Ishikawa (cell line): ENCODE measurements around the gene MALRD1.

Source experiments
- CEBPB ChIP-seq: IDR thresholded peaks from 2 replicates; pipeline ENCODE4 v1.6.1; 2012
- CREB1 ChIP-seq: IDR thresholded peaks from 2 replicates; pipeline ENCODE4 v1.6.1; 2012; ENCODE audit warnings: low read depth
- EGR1 ChIP-seq: IDR thresholded peaks from 2 replicates; pipeline ENCODE4 v1.6.1; 2012
- EP300 ChIP-seq: IDR thresholded peaks from 2 replicates; pipeline ENCODE4 v1.6.1; 2012; ENCODE audit warnings: borderline replicate concordance
- FOXM1 ChIP-seq: IDR thresholded peaks from 2 replicates; pipeline ENCODE4 v1.6.1; 2012; ENCODE audit warnings: low read depth, borderline replicate concordance
- NFIC ChIP-seq: IDR thresholded peaks from 2 replicates; pipeline ENCODE4 v1.6.1; 2012
- RAD21 ChIP-seq: IDR thresholded peaks from 2 replicates; pipeline ENCODE4 v1.6.1; 2012; ENCODE audit warnings: low read depth
- TAF1 ChIP-seq: IDR thresholded peaks from 2 replicates; pipeline ENCODE4 v1.6.1; 2012; ENCODE audit warnings: low read depth, mild to moderate bottlenecking
- TCF12 ChIP-seq: IDR thresholded peaks from 2 replicates; pipeline ENCODE4 v1.6.1; 2012; ENCODE audit warnings: low read depth
- TEAD4 ChIP-seq: IDR thresholded peaks from 2 replicates; pipeline ENCODE4 v1.6.1; 2012
- YY1 ChIP-seq: IDR thresholded peaks from 2 replicates; pipeline ENCODE4 v1.6.1; 2012; ENCODE audit warnings: low read depth
- ZBTB7A ChIP-seq: IDR thresholded peaks from 2 replicates; pipeline ENCODE4 v1.6.1; 2012; ENCODE audit warnings: low read depth
- TF ChIP-seq, protein P1 (sequence below): IDR thresholded peaks from 2 replicates; pipeline ENCODE4 v1.6.1; 2012
- TF ChIP-seq, protein P2 (sequence below): IDR thresholded peaks from 2 replicates; pipeline ENCODE4 v1.6.1; 2012
- TF ChIP-seq, protein P3 (sequence below): IDR thresholded peaks from 2 replicates; pipeline ENCODE4 v1.6.1; 2012; ENCODE audit warnings: low read depth, mild to moderate bottlenecking

The MALRD1 gene

DNA sequence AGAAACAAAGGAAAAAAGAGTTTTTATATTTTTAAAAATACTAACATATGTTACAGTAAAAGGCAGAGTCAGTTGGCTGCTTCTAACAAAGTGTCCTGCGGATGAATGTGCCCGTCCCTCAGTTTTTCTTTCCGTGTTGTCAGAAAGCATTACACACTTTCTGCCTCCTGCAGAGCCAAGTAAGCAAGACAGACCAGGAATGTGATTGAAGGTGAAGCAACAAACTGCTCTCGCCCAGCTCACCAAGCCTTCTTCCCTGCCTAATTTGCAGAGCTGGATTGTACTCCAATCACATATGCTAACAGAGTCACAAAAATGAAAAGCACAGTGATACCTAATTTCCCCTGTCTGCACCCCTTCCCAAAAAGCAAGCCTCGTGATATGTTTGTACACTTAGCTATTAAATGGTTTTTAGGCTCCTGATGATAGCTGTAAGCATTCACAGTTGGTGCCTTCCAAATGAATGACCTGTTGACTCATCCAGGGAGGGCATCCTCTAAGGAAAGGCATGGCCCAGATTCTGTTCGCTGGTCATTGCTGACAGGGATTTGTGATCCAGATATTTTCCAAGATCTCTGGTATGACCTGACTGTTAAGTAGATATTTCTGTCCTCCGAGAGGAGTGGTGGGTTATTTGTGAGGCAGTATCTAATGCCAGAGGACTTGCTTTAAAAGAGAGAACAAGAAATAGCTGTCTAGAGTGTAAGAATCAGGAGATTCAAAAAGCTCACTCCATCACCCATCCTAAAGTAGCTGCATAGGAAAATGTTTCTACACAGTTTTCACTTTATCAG lies 580.4 kb downstream of the MALRD1 start:
- TF ChIP-seq RAD21 (no peak), TCF12 (no peak), TAF1 (no peak), YY1 (no peak), NFIC (no peak), ZBTB7A (no peak), CEBPB (no peak), EP300 (no peak)
- TF ChIP-seq, protein P1, sequence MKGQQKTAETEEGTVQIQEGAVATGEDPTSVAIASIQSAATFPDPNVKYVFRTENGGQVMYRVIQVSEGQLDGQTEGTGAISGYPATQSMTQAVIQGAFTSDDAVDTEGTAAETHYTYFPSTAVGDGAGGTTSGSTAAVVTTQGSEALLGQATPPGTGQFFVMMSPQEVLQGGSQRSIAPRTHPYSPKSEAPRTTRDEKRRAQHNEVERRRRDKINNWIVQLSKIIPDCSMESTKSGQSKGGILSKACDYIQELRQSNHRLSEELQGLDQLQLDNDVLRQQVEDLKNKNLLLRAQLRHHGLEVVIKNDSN, result no peak
- TF ChIP-seq, protein P2, sequence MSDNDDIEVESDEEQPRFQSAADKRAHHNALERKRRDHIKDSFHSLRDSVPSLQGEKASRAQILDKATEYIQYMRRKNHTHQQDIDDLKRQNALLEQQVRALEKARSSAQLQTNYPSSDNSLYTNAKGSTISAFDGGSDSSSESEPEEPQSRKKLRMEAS, result no peak
- TF ChIP-seq, protein P3, sequence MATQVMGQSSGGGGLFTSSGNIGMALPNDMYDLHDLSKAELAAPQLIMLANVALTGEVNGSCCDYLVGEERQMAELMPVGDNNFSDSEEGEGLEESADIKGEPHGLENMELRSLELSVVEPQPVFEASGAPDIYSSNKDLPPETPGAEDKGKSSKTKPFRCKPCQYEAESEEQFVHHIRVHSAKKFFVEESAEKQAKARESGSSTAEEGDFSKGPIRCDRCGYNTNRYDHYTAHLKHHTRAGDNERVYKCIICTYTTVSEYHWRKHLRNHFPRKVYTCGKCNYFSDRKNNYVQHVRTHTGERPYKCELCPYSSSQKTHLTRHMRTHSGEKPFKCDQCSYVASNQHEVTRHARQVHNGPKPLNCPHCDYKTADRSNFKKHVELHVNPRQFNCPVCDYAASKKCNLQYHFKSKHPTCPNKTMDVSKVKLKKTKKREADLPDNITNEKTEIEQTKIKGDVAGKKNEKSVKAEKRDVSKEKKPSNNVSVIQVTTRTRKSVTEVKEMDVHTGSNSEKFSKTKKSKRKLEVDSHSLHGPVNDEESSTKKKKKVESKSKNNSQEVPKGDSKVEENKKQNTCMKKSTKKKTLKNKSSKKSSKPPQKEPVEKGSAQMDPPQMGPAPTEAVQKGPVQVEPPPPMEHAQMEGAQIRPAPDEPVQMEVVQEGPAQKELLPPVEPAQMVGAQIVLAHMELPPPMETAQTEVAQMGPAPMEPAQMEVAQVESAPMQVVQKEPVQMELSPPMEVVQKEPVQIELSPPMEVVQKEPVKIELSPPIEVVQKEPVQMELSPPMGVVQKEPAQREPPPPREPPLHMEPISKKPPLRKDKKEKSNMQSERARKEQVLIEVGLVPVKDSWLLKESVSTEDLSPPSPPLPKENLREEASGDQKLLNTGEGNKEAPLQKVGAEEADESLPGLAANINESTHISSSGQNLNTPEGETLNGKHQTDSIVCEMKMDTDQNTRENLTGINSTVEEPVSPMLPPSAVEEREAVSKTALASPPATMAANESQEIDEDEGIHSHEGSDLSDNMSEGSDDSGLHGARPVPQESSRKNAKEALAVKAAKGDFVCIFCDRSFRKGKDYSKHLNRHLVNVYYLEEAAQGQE, result no peak

DNA sequence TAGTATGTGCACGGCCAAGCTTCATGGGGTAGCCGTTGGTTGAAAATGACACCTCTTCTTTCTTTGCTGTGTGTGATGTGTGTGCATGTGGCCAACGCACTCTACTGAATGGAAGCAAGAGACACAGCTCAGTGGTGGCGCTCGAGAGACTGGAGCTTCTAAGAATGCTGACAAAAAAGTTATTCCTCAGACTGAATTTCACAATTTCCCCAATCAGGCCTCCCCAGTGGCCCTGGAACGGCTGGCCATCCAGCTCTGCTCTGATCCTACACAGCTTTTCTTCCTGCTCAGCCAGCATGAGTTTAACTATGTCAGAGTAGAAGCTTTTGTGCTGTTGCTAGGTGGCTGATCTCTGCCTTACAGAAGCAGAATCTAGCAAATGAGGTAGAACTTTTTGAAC lies 581.0 kb downstream of the MALRD1 start:
- TF ChIP-seq TCF12, result no peak
- no peak for TF ChIP-seq NFIC

DNA sequence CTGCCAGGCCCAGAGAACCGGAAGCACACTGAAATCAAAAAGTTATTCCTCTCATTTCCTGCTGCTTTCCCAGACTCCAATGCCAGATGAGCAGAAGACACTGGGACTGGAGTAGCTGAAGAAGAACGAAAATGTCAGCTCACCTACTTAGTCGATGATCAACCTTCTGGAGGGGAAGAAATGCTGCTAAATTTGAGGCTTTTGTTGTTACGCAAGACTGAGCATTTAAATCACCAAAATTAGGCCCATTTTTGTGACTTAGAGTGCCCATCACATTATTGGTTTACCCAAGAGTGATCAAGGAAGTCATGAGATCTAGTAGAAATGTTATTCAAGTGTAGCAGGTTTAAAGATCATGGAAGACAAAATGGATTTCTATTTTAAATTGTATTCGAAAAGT lies 585.6 kb downstream of the MALRD1 start:
- no peak for TF ChIP-seq FOXM1
- TF ChIP-seq ZBTB7A, result no peak
- no peak for TF ChIP-seq CREB1
- TF ChIP-seq, protein P2, result no peak
- no peak for TF ChIP-seq TEAD4
- TF ChIP-seq EGR1, result no peak
- TF ChIP-seq TCF12, result no peak
- TF ChIP-seq, protein P3, result no peak
- TF ChIP-seq, protein P1, result no peak
- no peak for TF ChIP-seq RAD21
- no peak for TF ChIP-seq TAF1
- TF ChIP-seq CEBPB, result no peak

DNA sequence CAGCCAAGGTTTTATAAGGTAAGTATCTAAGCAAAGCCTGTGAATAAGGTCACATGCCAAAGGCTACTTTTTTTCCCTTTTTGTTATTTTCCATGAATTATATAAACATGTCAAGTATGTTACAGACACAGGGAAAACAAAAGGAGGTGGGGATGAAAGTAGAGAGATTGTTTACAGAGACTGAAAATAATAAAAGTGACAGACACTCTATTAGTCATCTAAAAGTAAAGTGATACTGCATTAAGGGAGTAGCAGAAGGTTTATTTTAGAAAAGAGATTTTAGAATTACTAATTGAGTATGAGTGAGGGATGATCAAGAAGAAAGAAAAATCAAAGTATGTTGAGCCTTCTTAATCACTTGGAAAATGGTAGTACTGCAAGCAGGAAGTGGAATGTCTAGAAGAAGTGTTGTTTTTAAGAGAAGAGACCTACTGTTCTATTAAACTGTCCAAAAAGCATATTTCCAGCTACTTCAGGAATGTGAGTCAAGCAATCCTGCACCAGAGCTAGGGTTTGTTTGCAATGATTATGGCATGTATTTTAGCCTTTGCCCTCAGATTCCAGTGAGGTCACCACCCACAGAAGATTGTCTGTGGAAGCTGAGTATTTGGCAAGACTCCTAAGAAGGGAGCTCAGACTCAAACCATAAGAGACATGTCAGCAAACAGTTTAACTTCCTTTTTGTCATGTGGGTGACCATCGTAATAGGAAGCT lies 589.7 kb downstream of the MALRD1 start:
- TF ChIP-seq TCF12, result no peak
- no peak for TF ChIP-seq NFIC
- no peak for TF ChIP-seq CREB1
- TF ChIP-seq TEAD4, result no peak
- TF ChIP-seq FOXM1, result no peak
- no peak for TF ChIP-seq TAF1
- TF ChIP-seq CEBPB, result no peak
- TF ChIP-seq, protein P1, result no peak
- no peak for TF ChIP-seq EP300
- no peak for TF ChIP-seq ZBTB7A
- no peak for TF ChIP-seq EGR1
- TF ChIP-seq, protein P2, result no peak
- TF ChIP-seq RAD21, result no peak
- TF ChIP-seq, protein P3, result no peak
- no peak for TF ChIP-seq YY1
